GM21576 (cell line): Measurements from ENCODE around the gene FAM98B.
A peak's percentile ranks its signal among the peaks of the same experiment; 100 is the strongest.

ENCODE experiments used
- ATAC-seq: cut with Tn5 transposase; IDR thresholded peaks from one replicate; pipeline ENCODE4 v1.9.1; 2021; ENCODE audit warnings: mild to moderate bottlenecking, moderate library complexity; ENCODE audit not compliant: unreplicated experiment

FAM98B gene

DNA sequence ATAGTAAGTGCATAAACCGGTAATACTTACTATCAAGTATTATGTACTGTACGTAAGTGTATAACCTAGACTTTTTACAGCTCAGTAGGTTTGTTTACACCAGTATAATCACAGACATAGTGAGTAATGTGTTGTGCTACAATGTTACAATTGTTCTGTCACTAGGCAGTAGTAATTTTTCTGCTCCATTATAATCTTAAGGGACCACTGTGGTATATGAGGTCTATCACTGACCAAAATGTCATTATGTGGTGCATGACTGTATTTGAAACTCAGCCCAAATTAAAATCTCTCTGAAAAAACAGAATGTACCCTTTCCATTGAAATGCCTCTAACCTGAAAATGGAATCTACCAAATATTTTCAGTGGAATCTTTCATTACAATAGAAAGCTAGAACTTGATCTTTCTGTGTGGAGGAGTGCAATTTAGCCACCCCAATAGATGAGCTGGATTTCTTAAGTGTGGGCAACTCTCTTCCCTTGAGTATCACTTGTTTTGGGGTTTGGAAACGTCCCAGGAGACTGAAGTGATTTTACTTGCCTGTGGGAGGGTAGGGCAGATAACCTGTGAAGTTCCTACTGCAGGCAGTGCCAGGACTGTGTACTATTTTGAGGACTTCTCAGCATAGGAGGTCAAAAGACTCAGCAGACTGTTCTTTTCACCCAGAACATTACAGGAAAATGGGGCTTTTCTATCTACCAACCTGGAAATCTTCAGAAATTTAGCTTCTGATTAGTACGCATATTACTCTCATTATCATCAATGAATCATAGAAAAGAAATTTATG is 50.9 kb downstream of the FAM98B start:
- ATAC-seq: no peak

DNA sequence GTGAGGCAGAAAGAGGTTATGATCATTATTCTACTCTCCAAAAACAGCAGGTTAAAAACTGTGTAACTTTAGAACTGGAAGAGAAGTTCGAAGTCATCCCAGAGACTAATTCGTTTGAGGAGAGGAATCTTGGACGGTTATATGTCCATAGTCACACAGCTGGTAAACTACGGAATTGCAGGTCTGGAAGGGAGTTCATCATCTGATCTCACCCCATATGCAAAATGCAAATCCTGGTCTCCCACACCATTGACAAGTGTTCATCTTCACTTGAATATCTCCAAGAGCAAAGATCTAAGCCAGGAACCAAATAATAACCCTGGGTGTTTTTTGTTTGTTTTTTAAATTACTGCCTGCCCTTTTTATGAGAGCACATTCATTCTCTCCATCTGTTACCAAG is 53.1 kb downstream of the FAM98B start:
- ATAC-seq: no peak

DNA sequence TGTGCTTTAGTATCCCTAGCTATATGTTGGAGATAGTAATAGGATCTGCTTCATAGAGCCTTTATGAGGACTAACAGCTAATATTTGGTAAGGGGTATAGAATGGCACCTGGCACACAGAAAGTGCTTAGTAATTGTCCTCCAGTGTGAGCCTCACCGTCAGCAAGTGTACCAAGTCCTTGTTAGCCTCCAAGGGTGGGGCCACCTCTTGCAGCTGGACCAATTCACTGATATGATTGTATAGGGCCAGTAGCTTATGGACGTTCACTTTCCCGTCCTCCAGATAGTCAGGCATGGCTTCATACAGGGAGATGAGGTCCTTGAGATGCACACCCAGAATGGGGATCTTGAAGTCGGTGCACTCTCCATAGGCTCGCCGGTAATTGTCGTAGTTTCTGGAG is 53.6 kb downstream of the FAM98B start:
- no peak for ATAC-seq

DNA sequence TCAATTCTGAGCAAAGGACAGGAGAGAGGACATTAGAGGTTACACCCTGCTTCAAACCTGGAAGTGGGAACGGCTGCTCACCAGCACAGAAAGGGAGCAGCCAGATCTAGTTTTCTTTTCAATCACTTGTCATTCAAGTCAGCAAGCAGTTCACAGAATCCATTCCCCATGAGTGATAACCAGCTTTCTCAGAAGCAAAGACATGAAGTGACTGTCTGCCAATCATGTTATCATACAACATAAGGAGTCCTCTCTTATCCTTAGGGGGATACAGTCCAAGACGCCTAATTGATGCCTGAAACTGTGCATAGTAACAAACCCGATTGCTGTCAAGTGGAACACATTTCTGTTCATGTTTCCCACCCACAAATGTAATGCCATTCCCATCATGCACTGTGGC is 54.7 kb downstream of the FAM98B start:
- ATAC-seq: no peak

DNA sequence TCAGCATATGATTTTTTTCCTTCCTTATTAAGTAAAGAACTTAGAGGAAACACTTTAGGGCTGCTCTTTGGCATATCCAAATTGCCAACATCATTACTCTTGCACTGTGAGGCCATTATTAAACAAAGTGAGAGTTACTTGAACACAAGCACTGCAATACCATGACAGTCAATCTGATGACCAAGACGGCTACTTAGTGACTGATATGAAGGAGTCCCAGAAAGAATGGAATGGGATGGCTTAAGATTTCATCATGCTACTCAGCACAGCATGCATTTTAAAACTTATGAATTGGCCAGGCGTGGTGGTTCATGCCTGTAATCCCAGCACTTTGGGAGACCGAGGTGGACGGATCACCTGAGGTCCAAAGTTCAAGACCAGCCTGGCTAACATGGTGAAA is 55.2 kb downstream of the FAM98B start:
- no peak for ATAC-seq

DNA sequence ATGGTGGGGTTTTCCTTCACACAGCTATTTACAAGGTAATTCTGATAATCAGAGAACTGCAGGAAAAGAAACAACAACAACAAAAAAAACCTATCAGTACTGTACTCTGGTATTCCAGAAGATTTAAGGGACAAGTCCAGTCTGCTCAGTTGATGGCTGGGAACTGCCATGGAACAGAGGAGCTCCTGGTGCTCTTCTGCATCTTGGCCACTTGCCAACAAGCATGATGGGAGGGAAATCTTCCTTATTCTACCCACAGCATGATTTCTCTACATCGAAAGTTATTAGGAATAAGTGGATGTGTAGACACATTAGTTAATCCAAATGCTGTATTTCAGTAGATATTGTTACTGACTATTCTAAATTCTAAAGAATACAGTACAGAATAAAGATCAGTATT is 59.0 kb downstream of the FAM98B start:
- ATAC-seq: no peak

DNA sequence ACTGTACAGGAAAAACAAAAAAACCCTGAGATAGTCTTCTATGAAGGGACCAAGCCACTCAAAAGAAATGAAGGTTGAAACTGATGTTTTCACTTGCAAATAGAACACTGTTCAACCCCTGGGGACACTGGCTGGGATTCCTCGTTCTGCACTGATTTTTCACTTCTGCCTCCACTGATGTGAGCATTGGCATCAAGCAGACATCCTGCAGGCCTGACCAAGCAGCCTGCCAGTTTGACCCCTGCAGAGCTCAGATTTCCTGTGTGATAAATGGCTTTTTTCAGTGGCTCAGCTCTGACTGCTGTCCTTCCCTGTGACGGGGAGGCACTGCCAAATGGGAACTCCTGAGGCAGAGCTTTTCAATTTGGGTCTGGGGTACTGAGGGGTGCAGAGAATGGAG is 60.7 kb downstream of the FAM98B start:
- ATAC-seq: peak; percentile 89

DNA sequence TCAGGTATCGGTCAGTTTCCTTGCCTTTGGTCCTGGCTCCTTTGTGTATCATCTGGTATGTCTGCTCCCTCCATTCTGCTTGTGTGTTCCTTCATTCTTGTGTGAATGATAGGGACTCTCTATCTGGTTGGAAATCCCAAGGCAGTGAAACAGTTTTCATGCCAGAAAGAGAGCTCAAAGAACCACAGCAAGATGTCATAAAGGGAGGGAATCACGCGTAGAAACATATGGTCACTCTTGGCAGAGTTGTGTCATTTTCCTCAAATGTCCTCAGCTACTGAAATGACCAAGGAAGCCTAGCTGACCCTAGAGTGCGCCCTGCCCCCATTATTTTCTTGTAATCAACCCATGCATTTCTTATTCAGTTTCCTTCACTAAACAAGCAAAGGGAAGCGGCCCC is 62.7 kb downstream of the FAM98B start:
- ATAC-seq: no peak

DNA sequence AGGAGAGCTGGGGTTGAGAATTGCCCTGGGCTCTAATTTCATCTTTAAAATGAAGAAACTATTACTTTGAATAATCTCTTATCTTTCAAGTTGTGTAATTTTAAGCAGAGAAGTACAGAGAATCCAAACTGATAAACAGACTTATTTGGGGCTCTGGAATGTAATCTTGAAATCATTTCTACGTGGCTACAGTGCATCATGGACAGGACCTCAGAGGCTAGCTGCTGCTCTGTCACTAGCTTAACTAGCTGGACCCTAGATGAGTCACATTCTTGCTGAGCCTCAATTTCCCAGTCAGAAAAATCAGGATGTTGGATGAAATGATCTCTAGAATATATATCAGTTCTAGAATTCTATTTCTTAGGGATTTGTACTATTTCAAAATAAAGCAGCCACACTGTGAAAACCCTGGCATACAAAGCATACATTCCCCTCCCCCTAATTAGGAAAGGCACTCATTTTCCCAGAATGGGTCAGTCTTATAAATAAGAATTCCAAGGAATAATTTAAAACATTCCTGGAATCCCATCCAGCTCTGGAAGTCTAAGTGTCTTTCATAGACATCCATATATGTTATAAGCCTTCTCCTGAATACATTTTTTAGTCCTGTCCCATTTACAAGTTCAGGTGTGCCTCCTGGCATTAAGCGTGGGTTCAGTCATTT is 63.5 kb downstream of the FAM98B start:
- no peak for ATAC-seq

DNA sequence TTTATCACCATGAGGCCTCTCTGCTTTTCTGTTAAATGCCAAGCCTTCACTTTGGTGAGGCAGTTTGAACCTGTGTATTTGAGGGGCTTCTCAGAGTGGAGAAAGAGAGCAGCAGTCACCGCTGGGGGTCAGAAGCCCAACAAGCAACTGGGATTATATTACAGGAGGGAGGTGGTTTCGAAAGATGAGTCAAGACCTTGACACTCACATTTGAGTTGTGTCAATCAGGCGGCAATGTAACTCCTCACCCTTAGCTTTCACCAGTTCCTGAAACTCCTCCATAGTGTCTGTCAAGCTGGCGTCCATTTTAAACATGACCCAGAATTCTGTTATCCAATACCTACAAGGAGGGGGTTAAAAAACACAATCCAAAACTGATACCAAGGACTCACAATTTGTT is 64.2 kb downstream of the FAM98B start:
- ATAC-seq: no peak

DNA sequence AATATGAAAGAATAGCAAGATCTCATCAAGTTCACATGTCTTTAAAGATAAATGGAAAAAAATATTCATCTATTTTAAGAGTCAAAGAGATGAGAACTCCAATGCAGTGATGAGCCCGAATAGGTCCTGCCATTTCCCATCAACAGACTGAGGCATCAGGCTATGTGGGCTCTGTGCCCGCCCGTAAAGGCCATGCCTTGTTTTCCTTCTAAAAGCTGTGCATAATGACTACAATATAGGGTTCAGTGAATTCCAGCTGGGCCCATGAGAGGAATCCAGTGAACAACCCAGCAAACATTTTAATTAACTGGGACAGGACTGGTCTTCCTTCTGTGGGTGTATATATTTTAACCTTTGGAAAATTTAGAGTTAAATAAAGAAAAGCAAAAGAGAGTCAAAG is 66.1 kb downstream of the FAM98B start:
- no peak for ATAC-seq

DNA sequence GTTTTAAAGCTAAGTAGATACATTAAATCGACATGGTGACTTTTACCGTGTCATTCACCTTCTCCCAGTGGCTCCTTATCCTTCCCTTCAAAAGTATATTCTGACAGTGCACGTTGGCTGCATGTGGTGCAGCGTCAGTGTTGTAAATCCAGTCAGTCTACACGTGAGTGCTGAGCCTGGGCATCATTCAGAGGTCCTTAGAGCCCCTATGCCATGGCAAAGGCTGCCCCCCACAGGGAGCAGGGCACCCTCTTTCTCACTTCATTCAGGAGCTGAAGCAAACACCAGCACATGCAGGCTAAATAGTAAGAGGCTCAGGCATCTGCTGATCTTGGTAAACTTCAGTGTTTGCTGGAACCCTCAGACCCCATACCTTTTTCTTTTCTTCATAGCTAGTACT is 67.4 kb downstream of the FAM98B start:
- no peak for ATAC-seq

DNA sequence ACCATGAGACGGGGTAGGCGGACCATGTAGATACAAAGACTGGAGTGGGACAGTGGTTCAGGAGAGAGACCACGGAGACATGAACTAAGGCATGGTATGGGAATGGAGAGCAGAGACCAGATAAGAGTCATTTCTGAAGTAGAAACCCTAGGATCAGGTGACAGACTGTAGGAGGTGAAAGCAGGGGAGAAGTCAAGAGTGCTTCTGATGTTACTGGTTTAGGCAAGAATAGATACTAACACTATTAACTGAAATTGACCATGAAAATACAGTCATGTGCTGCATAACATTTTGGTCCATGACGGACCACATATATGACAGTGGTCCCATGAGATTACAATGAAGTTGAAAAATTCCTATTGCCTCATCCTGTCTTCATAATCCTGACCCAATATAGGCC is 69.0 kb downstream of the FAM98B start:
- ATAC-seq: no peak

DNA sequence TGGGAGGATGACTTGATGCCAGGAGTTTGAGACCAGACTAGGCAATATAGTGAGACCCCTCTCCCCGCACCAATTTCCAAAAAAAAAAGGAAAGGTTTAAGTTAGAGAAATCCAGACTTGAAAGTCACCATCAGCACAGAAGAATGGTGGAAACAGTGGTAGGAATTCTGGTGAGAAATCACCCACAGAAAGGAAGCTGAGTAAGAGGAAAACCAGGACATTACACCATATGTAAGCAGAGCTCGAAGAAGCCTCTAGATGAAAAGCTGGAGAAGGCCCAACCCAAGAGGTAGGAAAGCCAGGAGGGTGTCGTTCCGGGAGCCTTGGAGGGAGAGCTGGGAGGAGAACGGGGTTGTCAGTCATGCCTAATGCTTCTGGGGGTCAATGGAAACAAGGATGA is 70.2 kb downstream of the FAM98B start:
- no peak for ATAC-seq

DNA sequence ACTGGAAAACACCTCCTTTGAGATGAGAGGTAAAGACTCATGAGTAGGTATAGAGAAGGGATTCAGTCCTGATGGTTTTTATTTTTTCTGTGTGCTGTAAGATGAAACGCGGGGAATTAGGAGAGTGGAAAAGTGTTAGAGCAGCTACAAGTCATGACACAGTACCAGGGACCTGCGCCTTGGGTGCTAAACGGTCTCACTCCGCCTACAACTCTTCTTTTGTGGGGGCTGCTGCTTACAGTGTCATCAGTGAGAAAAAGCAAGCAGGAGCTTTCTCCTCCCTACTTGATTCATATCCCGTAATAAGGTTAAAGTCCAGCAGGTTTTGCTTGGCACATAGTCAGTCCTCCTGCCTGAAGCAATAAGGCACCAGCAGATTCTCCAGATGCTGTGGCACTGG is 71.6 kb downstream of the FAM98B start:
- ATAC-seq: no peak

DNA sequence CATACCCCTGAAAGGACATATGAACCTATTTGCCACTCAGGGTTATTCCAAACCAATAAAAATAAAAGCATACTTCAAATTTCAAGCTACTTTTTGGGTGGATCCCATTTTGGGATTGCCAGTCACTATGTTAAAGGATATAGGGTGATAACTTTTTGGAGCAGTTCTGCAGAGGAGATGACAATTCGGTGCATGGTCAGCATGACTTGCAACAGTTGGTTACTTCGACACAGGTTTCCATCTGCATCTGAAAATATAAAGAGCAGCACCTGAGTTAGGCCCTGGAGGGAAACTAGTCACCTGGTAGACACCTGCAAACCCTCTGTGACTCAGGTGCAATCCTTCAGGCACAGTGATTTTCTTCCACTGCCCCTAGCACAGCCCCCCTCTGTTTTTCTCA is 72.2 kb downstream of the FAM98B start:
- ATAC-seq: no peak

DNA sequence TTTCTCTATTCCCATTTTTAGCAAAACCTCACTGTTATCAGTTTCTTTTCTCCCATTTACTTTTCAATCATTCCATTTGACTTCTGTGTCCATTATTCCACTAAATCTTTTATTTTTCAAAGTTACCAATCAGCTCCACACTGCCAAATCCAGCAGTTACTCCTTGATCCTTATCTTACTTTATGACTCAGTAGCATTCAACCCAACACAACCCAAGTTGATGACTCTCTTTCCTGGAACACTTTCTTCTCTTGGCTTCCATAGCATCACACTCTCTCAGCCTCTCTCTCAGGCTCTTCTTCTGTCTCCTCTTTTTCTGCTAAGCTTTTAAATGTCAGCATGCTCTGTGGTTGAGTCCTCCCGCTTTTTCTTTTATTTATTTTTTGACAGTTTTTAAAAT is 74.4 kb downstream of the FAM98B start:
- no peak for ATAC-seq

DNA sequence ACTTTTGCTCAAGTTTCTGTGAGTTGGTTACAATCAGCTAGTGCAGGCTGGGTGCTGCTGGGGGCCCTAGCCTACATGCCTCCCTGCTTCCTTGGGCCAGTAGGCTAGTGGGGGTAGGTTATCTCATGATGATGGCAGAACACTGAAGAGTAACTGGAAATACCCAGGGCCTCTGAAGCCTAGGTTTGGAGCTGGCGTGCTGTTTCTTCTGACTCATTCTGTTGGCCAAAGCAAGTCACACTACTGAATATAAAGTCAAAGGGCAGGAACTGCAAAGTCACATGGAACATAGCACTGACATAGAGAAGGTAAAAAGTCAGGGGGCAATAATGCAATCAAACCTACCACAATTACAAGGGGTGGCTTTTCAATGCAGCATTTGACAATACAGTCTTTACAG is 76.2 kb downstream of the FAM98B start:
- ATAC-seq: no peak

DNA sequence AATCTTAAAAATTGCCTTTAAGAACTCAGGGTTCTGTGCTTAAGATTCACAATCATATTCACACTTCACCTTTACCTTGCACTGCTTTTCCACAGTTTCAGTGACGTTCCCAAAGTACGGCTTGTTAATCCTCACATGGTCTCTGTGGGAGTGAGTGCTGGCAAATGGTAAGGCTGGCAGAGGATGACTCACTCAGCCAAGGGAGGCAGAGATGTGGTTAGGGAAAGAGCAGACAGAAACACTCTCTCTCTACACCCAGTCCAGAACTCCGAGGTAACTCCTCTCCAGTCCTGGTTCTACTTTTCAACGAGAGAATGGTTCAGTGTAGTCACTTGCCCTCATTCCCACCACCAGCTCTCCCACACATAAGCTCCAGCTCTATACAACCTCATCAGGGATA is 77.6 kb downstream of the FAM98B start:
- no peak for ATAC-seq

DNA sequence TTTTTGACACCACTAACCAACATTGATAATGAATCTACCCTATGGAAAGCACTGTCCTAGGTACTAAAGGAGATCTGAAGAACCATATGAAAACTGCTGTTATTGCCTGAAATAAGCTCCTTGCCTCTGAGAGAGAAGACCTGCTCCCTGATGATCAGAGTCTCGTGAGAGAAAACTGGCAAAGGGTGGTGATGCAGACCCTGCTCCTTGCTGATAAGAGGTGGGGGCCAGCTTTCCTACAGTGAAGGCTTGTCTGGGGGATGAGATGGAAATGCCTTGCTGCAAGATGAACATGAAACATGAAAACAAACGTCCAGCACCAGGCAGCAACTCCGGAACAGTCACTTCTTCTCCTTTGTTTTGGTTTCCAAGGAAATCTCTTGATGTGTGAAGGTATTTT is 78.8 kb downstream of the FAM98B start:
- no peak for ATAC-seq

DNA sequence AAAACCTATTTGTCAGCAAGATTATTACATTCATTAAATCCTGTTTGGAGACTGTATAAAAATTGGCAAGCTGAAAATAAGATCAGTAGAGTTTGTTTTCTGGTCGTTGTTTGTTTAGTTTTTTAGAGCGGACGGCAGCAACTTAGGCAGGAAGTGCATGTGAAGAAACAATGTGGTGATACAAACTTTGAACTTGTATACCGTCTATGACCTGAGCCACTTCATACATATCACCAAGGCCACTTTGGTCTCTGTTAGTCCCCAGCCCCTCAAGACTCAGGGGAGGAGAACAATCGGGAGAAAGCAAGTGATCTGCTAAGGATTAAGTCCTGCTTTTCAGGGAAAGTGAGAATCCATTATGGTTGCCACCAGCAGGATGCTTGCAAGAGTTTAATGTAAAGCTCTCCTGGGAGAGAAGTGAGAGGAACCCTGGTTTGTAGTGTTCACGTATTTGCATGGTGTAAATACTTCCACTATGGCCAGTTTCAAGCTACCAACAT is 79.5 kb downstream of the FAM98B start:
- ATAC-seq: no peak

DNA sequence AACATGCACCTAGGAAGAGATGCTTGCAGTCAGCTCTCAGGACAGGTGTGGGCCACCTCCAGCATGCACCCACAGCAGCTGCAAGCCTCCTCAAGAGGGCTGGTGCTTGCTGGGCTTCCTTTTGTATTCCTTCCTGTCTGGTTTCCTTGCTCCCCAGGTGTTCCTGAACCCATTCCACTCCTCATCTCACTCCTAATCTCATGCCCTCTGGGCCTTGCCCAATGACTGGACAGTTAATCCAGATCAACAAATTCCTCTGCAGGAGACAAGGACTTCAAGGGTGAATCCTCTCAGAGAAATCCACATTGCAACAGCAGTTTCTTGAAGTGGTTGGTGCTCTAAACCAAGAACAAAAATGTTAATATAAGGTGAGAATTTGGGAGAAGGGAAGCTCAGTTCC is 80.0 kb downstream of the FAM98B start:
- ATAC-seq: no peak

DNA sequence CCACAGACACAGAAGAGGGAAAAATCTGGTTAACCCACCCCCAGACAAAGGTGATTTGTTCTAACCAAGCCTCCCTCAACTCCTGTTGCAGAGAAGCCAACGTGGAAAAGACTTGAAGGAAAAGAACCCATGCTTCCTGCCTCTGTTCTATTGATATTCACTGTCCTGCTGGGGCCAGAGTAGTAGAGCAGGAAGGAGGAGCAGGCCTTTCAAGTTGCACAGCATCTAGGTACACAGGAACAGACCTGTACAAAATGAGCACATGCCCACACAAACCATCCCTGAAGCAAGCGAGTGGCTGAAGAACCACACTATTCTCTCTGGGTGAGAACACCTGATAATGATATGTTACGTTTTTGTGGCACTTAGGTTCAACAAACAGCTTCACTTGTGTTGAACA is 80.8 kb downstream of the FAM98B start:
- ATAC-seq: no peak
